Endodermal cell (in vitro differentiated cells): Measurements from ENCODE around the gene HDLBP. TPM values are rescaled to one million over a fixed set of nuclear protein-coding genes. Genes with fewer than 3 reads are reported as not detected.

Experiments used
- DNase-seq: peaks from one replicate; pipeline ENCODE4 v3.0.0-alpha.2; 2017
- H3K27ac ChIP-seq: 2 replicates; pipeline ENCODE4 v1.5.1; 2013; ENCODE audit warnings: mild to moderate bottlenecking, low read depth, low read length, moderate library complexity
- H3K27me3 ChIP-seq: 2 replicates; pipeline ENCODE4 v1.6.1; 2013; ENCODE audit warnings: mild to moderate bottlenecking, low read length, moderate library complexity; ENCODE audit not compliant: insufficient read depth, control insufficient read depth, poor library complexity, severe bottlenecking
- H3K36me3 ChIP-seq: 2 replicates; pipeline ENCODE4 v1.7.0; 2013; ENCODE audit warnings: mild to moderate bottlenecking, low read length, moderate library complexity; ENCODE audit not compliant: control insufficient read depth, insufficient read depth
- H3K4me1 ChIP-seq: one replicate; pipeline ENCODE4 v1.7.0; 2013; ENCODE audit warnings: low read length; ENCODE audit not compliant: control insufficient read depth, insufficient read depth
- H3K4me3 ChIP-seq: 2 replicates; pipeline ENCODE4 v1.5.1; 2013; ENCODE audit warnings: mild to moderate bottlenecking, low read length, moderate library complexity
- H3K9ac ChIP-seq: 2 replicates; pipeline ENCODE4 v1.6.1; 2013; ENCODE audit warnings: mild to moderate bottlenecking, low read length, moderate library complexity; ENCODE audit not compliant: poor library complexity, severe bottlenecking; ENCODE audit errors: extremely low read depth
- H3K9me3 ChIP-seq: 2 replicates; pipeline ENCODE4 v1.6.1; 2013; ENCODE audit warnings: mild to moderate bottlenecking, low read length, moderate library complexity; ENCODE audit not compliant: control insufficient read depth
- H3K27ac Mint-ChIP-seq: 2 replicates; pipeline ENCODE4 v1.8.0; 2020; ENCODE audit warnings: mixed read lengths
- H3K27me3 Mint-ChIP-seq: 2 replicates; pipeline ENCODE4 v1.8.0; 2021; ENCODE audit warnings: mild to moderate bottlenecking, mixed read lengths; ENCODE audit not compliant: insufficient read depth
- H3K36me3 Mint-ChIP-seq: 2 replicates; pipeline ENCODE4 v1.8.0; 2020; ENCODE audit warnings: low read depth, mixed read lengths
- H3K4me1 Mint-ChIP-seq: 2 replicates; pipeline ENCODE4 v1.8.0; 2020; ENCODE audit warnings: mixed read lengths
- H3K4me3 Mint-ChIP-seq: 2 replicates; pipeline ENCODE4 v1.8.0; 2020; ENCODE audit warnings: mild to moderate bottlenecking, moderate library complexity, mixed read lengths
- H3K9me3 Mint-ChIP-seq: 2 replicates; pipeline ENCODE4 v1.8.0; 2020; ENCODE audit warnings: mild to moderate bottlenecking, mixed read lengths
- CTCF ChIP-seq: fragments of 200-600 bp; sonication (generic); conservative IDR thresholded peaks from 2 replicates; pipeline ENCODE4 v1.5.0; 2021; ENCODE audit warnings: antibody characterized with exemption, mild to moderate bottlenecking
- WGBS, 2 experiments: methylation state at CpG; one replicate each; pipeline versions ENCODE4 v1.1.5 to v1.1.7; 2013; ENCODE audit warnings: missing lambda C conversion rate in 2 of 2, mixed read lengths in 1 of 2; ENCODE audit not compliant: insufficient coverage in 1 of 2, insufficient read length in 1 of 2; 5-methylcytosine and 5-hydroxymethylcytosine counted together
- total RNA-seq, 2 donors: library from RNA; stranded (reverse); fragmentation: NEBNext Ultra II Directional in 1 of 2; extraction: Animal tissue kit (Norgen Biotek cat#: 25700) in 1 of 2; gene quantifications; 2 replicates in 1 of 2; 3 replicates in 1 of 2; pipeline ENCODE4 v1.2.1, GENCODE V29; 2021

HDLBP gene
- total RNA-seq, 2 donors from 2014 or later: 344 to 374 TPM

- Mint-ChIP-seq H3K4me3 (no peak overlapping the region), H3K27ac (no peak overlapping the region)
- TF ChIP-seq CTCF: no peak
Measured at GRCh38 chr2:241352227-241352626, 36.8 kb upstream of the HDLBP start.

GRCh38 chr2:241351640-241352031, 36.2 kb upstream of the HDLBP start:
- Mint-ChIP-seq H3K4me1 (peaks cover 22% of the 10 kb centered on the region), H3K9me3 (no peaks in the 10 kb centered on the region), H3K4me3 (no peak overlapping the region), H3K27ac (no peak overlapping the region), H3K27me3 (no peaks in the 10 kb centered on the region), H3K36me3 (peaks cover 64% of the 10 kb centered on the region)
- WGBS, 2 experiments: 80 to 95% methylated on average over 1 to 3 of the region's 3 CpGs
- H3K4me1 ChIP-seq: peaks cover 8% of the 10 kb centered on the region
- H3K4me3 ChIP-seq: no peak overlapping the region
- TF ChIP-seq CTCF: no peak
- H3K27ac ChIP-seq: no peak overlapping the region
- no peaks in the 10 kb centered on the region for H3K27me3 ChIP-seq
- no peaks in the 10 kb centered on the region for H3K9me3 ChIP-seq
- H3K36me3 ChIP-seq: peaks cover 78% of the 10 kb centered on the region
- H3K9ac ChIP-seq: no peak overlapping the region
- DNase-seq: no peak

More at GRCh38 chr2:241352227-241352626, 36.8 kb upstream of the HDLBP start:
- Mint-ChIP-seq H3K9me3 (no peaks in the 10 kb centered on the region), H3K4me1 (peaks cover 25% of the 10 kb centered on the region), H3K36me3 (peaks cover 58% of the 10 kb centered on the region), H3K27me3 (no peaks in the 10 kb centered on the region)
- H3K27me3 ChIP-seq: no peaks in the 10 kb centered on the region
- 96% methylated on average over 3 of the region's 3 CpGs; no CpG with 5 or more reads in 1 of the 2 experiments for WGBS, 2 experiments
- no peak overlapping the region for H3K9ac ChIP-seq
- no peak overlapping the region for H3K4me3 ChIP-seq
- H3K27ac ChIP-seq: no peak overlapping the region
- H3K4me1 ChIP-seq: peaks cover 8% of the 10 kb centered on the region
- H3K36me3 ChIP-seq: peaks cover 72% of the 10 kb centered on the region
- H3K9me3 ChIP-seq: no peaks in the 10 kb centered on the region
- no peak for DNase-seq

- H3K27me3 ChIP-seq: no peaks in the 10 kb centered on the region
- H3K9ac ChIP-seq: no peak overlapping the region
- DNase-seq: no peak
- Mint-ChIP-seq H3K27ac (peak overlapping the region; percentile 44), H3K9me3 (no peaks in the 10 kb centered on the region), H3K4me3 (no peak overlapping the region), H3K36me3 (peaks cover 68% of the 10 kb centered on the region), H3K4me1 (peaks cover 22% of the 10 kb centered on the region), H3K27me3 (no peaks in the 10 kb centered on the region)
- H3K9me3 ChIP-seq: no peaks in the 10 kb centered on the region
- peaks cover 8% of the 10 kb centered on the region for H3K4me1 ChIP-seq
- WGBS, 2 experiments: 92 to 93% methylated on average over 7 to 9 of the region's 9 CpGs
- H3K4me3 ChIP-seq: no peak overlapping the region
- no peak for TF ChIP-seq CTCF
- peaks cover 84% of the 10 kb centered on the region for H3K36me3 ChIP-seq
- H3K27ac ChIP-seq: no peak overlapping the region
Measured at GRCh38 chr2:241350878-241351639, 35.6 kb upstream of the HDLBP start.
